SK-N-DZ (cell line): ENCODE results near the gene SLC11A2.
"Not testable (repeated sequence)": the region's sequence is repeated elsewhere in the genome, so short reads cannot be mapped to it uniquely, and the experiment has no call there.

ENCODE experiments used
- DNase-seq: peaks from one replicate; pipeline ENCODE4 v3.0.0-alpha.2; 2015; ENCODE audit warnings: low spot score
- small RNA-seq, 2 experiments: library from RNA; depleted of rRNA; stranded (forward); fragments of <200 nt; gene quantifications; one replicate each; pipeline ENCODE3, GENCODE V24; 2014

Gene SLC11A2

GRCh38 chr12:50948798-50949197, 77.4 kb downstream of the SLC11A2 start:
- no peak for DNase-seq

GRCh38 chr12:50947933-50948626, 78.1 kb downstream of the SLC11A2 start:
- DNase-seq: no peak

- no peak for DNase-seq
Measured at GRCh38 chr12:50937653-50938052, 88.5 kb downstream of the SLC11A2 start.

GRCh38 chr12:50936821-50937530, 89.2 kb downstream of the SLC11A2 start:
- no peak for DNase-seq

- no peak for DNase-seq
Measured at GRCh38 chr12:50934981-50935807, 91.0 kb downstream of the SLC11A2 start.

- DNase-seq: no peak
Measured at GRCh38 chr12:50934371-50934851, 91.8 kb downstream of the SLC11A2 start.

GRCh38 chr12:50933459-50934124, 92.6 kb downstream of the SLC11A2 start:
- peak; percentile 35 for DNase-seq

- no peak for DNase-seq
Measured at GRCh38 chr12:50932787-50933280, 93.3 kb downstream of the SLC11A2 start.

GRCh38 chr12:50930477-50930876, 95.7 kb downstream of the SLC11A2 start:
- not testable (repeated sequence) for DNase-seq

- no peak for DNase-seq
Measured at GRCh38 chr12:50929831-50930230, 96.4 kb downstream of the SLC11A2 start.

Small RNAs within 50 kb of the gene (small RNA-seq; reads per million reads assigned to genes)
- gene AC008121.1 (0 reads per million in 2 experiments), gene RF00019 (0 reads per million in 2 experiments), gene RNU6-1273P (0 to 0.04 reads per million in 2 experiments), gene RNU6-87P (0 reads per million in 2 experiments)
